HG02870 (cell line): ENCODE measurements around the gene RCC1.
A peak's percentile ranks its signal among the peaks of the same experiment; 100 is the strongest.
"Not testable (repeated sequence)": the region's sequence is repeated elsewhere in the genome, so short reads cannot be mapped to it uniquely, and the experiment has no call there.

Source experiments
- ATAC-seq: cut with Tn5 transposase; IDR thresholded peaks from one replicate; pipeline ENCODE4 v1.9.1; 2021; ENCODE audit warnings: mild to moderate bottlenecking, moderate library complexity; ENCODE audit not compliant: unreplicated experiment

RCC1 gene

GRCh38 chr1:28505406-28506187 is at the start of gene RCC1:
Gene RCC1 (plus strand): TSS chr1:28506043. CDS start chr1:28529867, 23,824 bp downstream.
- ATAC-seq: peak; percentile 62

- no peak for ATAC-seq
These were observed 49.8 kb upstream of the RCC1 start for GRCh38 chr1:28456078-28456477.

- ATAC-seq: no peak
These were observed 48.2 kb upstream of the RCC1 start for GRCh38 chr1:28457678-28458077.

GRCh38 chr1:28458237-28459228 is 47.3 kb upstream of the RCC1 start:
- no peak for ATAC-seq

GRCh38 chr1:28466226-28466778 is 39.5 kb upstream of the RCC1 start:
- no peak for ATAC-seq

GRCh38 chr1:28470146-28470545 is 35.7 kb upstream of the RCC1 start:
- ATAC-seq: no peak

GRCh38 chr1:28479497-28479896 is 26.3 kb upstream of the RCC1 start:
- not testable (repeated sequence) for ATAC-seq

- ATAC-seq: no peak
These were observed 25.5 kb upstream of the RCC1 start for GRCh38 chr1:28480308-28480707.

GRCh38 chr1:28482138-28482537 is 23.7 kb upstream of the RCC1 start:
- no peak for ATAC-seq

- no peak for ATAC-seq
These were observed 23.1 kb upstream of the RCC1 start for GRCh38 chr1:28482702-28483101.

- ATAC-seq: no peak
These were observed 11.1 kb upstream of the RCC1 start for GRCh38 chr1:28494737-28495136.

GRCh38 chr1:28499553-28499952 is 6.3 kb upstream of the RCC1 start:
- ATAC-seq: no peak

- no peak for ATAC-seq
These were observed 3.9 kb upstream of the RCC1 start for GRCh38 chr1:28501925-28502324.

- no peak for ATAC-seq
These were observed 2.7 kb upstream of the RCC1 start for GRCh38 chr1:28503117-28503516.

GRCh38 chr1:28506907-28507246 is 1.0 kb downstream of the RCC1 start:
- ATAC-seq: no peak

GRCh38 chr1:28507247-28507645 is 1.4 kb downstream of the RCC1 start:
- ATAC-seq: no peak

- no peak for ATAC-seq
These were observed 2.0 kb downstream of the RCC1 start for GRCh38 chr1:28507646-28508434.

GRCh38 chr1:28508435-28508754 is 2.6 kb downstream of the RCC1 start:
- no peak for ATAC-seq

GRCh38 chr1:28509705-28510272 is 3.9 kb downstream of the RCC1 start:
- no peak for ATAC-seq

- no peak for ATAC-seq
These were observed 4.6 kb downstream of the RCC1 start for GRCh38 chr1:28510273-28510969.
